ENCODE data around the gene PLPPR5. TPM values are rescaled to one million over a fixed set of nuclear protein-coding genes. Genes with fewer than 3 reads are reported as not detected.

Gene PLPPR5
- polyA plus RNA-seq, 1 donor (not counting 4 experiments of a cell fraction or from before 2014, with no cell fraction given): 0.93 TPM

DNA sequence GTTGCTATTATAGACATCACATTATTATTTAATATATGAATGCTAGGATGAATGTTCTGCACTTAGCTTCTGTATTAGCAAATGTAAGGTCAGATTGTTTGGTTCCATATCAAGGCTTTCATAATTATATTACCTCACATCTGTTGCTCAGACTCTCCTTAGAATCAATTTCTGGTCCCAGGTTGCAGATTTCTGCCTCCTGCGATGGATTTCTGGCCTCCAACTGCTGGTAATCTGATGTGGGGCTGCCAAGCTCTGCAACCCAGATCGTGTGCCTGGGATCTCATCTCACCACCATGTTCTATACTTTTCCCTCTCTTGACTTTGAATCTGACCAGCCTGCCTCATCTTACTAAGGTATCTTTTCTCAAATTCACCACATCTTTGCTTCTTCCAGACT lies 25.2 kb downstream of the PLPPR5 start:
- FAIRE-seq: no peak
- dilution Hi-C loops (cut with MboI; ENCODE audit: extremely low pct_ligation_motif_present, low sequenced_read_pairs): no loop called here
- no peaks in the 10 kb centered on the region for H3K9me1 ChIP-seq (ENCODE audit: control insufficient read depth, extremely low read depth, insufficient read depth, low read length)
- H4K20me1 ChIP-seq (ENCODE audit: control insufficient read depth, extremely low read depth, insufficient read depth, low read length): no peaks in the 10 kb centered on the region
- no peak overlapping the region for H2AFZ ChIP-seq (ENCODE audit: control insufficient read depth, low read length)
- H3K79me2 ChIP-seq (ENCODE audit: control insufficient read depth, insufficient read depth, low read length): no peaks in the 10 kb centered on the region
- H3K27me3 ChIP-seq (ENCODE audit: control insufficient read depth, extremely low read depth, insufficient read depth, low read length): no peaks in the 10 kb centered on the region
- no peak overlapping the region for H3K27ac ChIP-seq (ENCODE audit: control insufficient read depth, insufficient read depth, low read length)
- no peak overlapping the region for H3K9ac ChIP-seq (ENCODE audit: control insufficient read depth, extremely low read depth, insufficient read depth, low read length)
- H3K4me3 ChIP-seq (ENCODE audit: control insufficient read depth in 2 of 3, extremely low read depth in 1 of 3, insufficient read depth in 2 of 3, low read depth in 1 of 3, low read length in 3 of 3): no peak overlapping the region
- H3K36me3 ChIP-seq (ENCODE audit: control insufficient read depth in 2 of 2, extremely low read depth in 1 of 2, insufficient read depth in 2 of 2, low read length in 2 of 2): no peaks in the 10 kb centered on the region
- no peaks in the 10 kb centered on the region for H3K4me1 ChIP-seq (ENCODE audit: control insufficient read depth, extremely low read depth, insufficient read depth, low read length)
- TF ChIP-seq CTCF (optimal IDR thresholded peaks at IDR 0.05 in 1 of 3, IDR thresholded peaks at IDR 0.05 in 1 of 3, conservative IDR thresholded peaks at IDR 0.05 in 1 of 3; ENCODE audit: extremely low read depth in 1 of 3, insufficient read depth in 2 of 3, low read length in 3 of 3): no peak
- no peak for TF ChIP-seq EZH2 (IDR thresholded peaks at IDR 0.05; ENCODE audit: low read length)
- H3K9me3 ChIP-seq (ENCODE audit: control insufficient read depth, low read depth, low read length): no peaks in the 10 kb centered on the region
- DNase-seq (ENCODE audit: low read depth, low spot score): no peak
- H3K4me2 ChIP-seq (ENCODE audit: control insufficient read depth, extremely low read depth, insufficient read depth, low read depth, low read length): no peak overlapping the region

DNA sequence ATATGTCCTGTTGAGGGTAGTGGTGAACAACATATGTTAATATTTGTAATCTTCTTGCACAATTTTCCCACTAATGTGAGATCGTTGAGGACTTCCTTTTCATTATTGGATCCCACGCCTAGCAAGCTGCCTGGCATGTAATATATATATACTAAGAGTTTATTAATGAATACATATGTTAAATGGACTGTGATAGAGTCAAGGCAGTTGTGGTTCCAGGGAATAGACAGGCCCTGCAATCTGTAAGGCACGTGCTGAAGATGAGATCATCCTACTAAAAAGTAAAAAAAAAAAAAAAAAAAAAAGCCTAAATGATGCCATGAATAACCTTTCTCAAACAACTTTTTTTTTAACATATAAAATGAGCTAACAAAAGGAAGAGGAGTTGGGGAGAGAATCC lies 28.9 kb downstream of the PLPPR5 start:
- no peak overlapping the region for H3K9ac ChIP-seq (ENCODE audit: control insufficient read depth, extremely low read depth, insufficient read depth, low read length)
- no peaks in the 10 kb centered on the region for H3K4me1 ChIP-seq (ENCODE audit: control insufficient read depth, extremely low read depth, insufficient read depth, low read length)
- H2AFZ ChIP-seq (ENCODE audit: control insufficient read depth, low read length): no peak overlapping the region
- no peaks in the 10 kb centered on the region for H3K36me3 ChIP-seq (ENCODE audit: control insufficient read depth in 2 of 2, extremely low read depth in 1 of 2, insufficient read depth in 2 of 2, low read length in 2 of 2)
- H3K27ac ChIP-seq (ENCODE audit: control insufficient read depth, insufficient read depth, low read length): no peak overlapping the region
- TF ChIP-seq CTCF (optimal IDR thresholded peaks at IDR 0.05 in 1 of 3, IDR thresholded peaks at IDR 0.05 in 1 of 3, conservative IDR thresholded peaks at IDR 0.05 in 1 of 3; ENCODE audit: extremely low read depth in 1 of 3, insufficient read depth in 2 of 3, low read length in 3 of 3) (no peak), EZH2 (IDR thresholded peaks at IDR 0.05; ENCODE audit: low read length) (no peak)
- H4K20me1 ChIP-seq (ENCODE audit: control insufficient read depth, extremely low read depth, insufficient read depth, low read length): no peaks in the 10 kb centered on the region
- dilution Hi-C loops (cut with MboI; ENCODE audit: extremely low pct_ligation_motif_present, low sequenced_read_pairs): no loop called here
- no peaks in the 10 kb centered on the region for H3K9me1 ChIP-seq (ENCODE audit: control insufficient read depth, extremely low read depth, insufficient read depth, low read length)
- H3K79me2 ChIP-seq (ENCODE audit: control insufficient read depth, insufficient read depth, low read length): no peaks in the 10 kb centered on the region
- no peaks in the 10 kb centered on the region for H3K9me3 ChIP-seq (ENCODE audit: control insufficient read depth, low read depth, low read length)
- no peaks in the 10 kb centered on the region for H3K27me3 ChIP-seq (ENCODE audit: control insufficient read depth, extremely low read depth, insufficient read depth, low read length)
- FAIRE-seq: no peak
- no peak overlapping the region for H3K4me2 ChIP-seq (ENCODE audit: control insufficient read depth, extremely low read depth, insufficient read depth, low read depth, low read length)
- no peak for DNase-seq (ENCODE audit: low read depth, low spot score)
- H3K4me3 ChIP-seq (ENCODE audit: control insufficient read depth in 2 of 3, extremely low read depth in 1 of 3, insufficient read depth in 2 of 3, low read depth in 1 of 3, low read length in 3 of 3): no peak overlapping the region
